HG03521 (cell line): ENCODE results near the gene SON.
"Not testable (repeated sequence)": the region's sequence is repeated elsewhere in the genome, so short reads cannot be mapped to it uniquely, and the experiment has no call there.

Experiments
- ATAC-seq: cut with Tn5 transposase; IDR thresholded peaks from one replicate; pipeline ENCODE4 v1.9.1; 2021; ENCODE audit warnings: mild to moderate bottlenecking, moderate library complexity; ENCODE audit not compliant: unreplicated experiment

The SON gene

DNA sequence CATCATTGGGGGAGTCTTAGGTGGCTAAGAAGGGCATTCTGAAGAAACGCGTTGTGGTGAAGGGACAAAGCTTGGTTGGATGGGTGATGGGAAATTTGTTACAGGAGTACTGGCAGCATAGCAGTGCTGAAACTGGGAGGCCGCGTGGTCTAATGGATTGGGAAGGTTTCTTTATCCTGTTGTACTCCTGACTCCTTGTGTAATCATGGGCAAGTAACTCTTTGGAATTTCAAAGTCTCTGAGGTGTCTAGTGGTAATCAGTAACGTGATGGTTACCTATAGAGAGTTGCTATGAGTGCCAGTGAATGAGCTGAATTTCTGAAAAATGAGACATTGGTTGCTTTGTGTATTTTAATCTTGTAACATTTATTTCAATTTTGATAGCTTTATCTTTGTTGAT lies 27.2 kb downstream of the SON start:
- ATAC-seq: no peak

DNA sequence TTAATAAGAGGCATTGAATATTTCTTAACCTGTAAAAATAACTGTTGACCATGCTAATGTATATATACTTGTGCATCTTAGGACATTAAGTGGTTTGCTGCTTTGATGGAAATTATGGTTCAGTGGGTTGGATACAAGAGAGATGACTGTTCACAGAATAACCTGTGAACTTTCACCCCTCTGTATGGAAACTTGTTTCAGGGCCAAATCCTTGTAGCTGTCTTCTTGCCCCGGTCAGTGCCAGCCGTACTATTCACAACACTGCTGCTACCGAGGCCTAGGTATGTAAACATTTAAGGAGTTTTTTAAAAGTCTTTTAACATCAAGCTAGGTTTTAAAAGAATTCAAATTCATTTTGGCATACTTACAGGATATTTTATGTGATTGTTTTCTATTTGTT lies 29.5 kb downstream of the SON start:
- no peak for ATAC-seq

DNA sequence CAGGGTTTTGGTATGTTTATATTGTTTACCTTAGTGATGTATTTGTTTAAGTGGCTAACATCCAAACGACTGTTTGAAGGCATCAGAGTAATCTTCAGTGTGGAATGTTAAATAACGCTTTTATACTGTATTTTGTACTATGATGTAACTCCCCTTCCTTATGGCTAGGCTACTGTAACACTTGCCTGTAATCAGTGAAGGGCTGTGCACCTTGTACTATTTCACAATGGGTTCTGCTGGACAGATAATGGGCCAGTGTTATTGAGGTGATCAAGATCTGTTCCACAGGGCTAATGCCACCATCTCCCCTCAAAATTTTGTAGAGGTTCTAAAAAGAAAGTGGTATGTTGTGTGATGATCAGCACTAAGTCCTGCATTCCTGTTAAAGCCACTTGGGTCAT lies 33.9 kb downstream of the SON start:
- not testable (repeated sequence) for ATAC-seq

DNA sequence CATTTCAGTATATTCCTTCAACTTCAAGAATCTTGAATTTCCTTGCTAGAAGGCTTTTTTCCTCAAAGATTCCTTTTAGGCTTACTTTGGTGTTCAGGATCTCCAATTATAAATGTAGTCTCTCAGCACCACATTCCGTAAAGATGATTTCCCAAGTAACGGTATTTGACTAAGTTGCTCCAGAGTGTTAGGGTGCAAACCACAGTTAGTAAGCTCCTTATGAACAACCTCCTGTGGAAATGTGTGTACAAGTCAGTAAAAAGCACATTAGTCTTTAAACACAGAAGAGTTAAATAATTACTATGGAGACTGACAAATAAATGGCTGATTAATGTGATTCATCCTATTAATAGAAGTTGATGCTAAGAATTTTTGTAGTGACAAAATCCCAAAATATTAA lies 35.4 kb downstream of the SON start:
- no peak for ATAC-seq

DNA sequence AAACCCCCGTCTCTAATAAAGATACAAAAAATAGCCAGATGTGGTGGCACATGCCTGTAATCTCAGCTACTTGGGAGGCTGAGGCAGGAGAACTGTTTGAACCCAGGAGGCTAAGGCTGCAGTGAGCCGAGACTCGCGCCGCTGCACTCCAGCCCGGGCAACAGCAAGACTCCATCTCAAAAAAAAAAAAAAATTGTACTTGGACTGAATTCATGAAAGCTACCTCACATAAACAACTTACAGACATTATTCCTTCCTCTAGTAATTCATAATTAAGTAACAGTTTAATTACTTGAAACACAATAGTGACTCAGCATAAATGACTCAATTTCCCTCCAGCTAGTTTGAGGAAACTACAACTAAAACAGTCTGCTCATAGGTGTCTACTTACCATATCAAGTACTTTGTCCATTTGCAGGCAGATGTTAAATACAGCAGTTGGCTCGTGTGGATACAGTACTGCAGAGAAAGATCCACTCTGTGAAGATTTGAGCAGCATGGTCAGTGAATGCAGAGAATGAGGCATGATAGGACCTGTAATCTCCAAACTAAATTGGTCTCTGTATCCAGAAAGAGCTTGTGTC lies 36.2 kb downstream of the SON start:
- ATAC-seq: no peak

DNA sequence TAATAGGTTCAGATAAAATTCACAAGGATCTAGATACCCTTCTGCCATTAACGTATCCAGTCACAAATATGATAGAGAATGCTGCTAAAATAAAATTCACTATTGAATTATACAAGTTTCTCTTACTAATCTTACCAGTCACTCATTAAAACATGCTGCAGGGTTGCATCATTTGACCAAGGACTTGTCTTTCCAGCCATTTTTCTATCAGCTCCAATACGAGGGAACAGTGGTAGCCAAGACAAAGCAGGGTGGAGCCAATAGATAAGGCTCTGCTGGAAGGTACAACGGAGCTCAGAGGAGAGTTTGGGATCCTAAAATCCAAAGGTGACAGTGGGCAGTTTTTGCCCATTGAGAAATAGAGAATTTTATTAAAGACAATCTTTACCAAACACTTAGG lies 41.6 kb downstream of the SON start:
- no peak for ATAC-seq

DNA sequence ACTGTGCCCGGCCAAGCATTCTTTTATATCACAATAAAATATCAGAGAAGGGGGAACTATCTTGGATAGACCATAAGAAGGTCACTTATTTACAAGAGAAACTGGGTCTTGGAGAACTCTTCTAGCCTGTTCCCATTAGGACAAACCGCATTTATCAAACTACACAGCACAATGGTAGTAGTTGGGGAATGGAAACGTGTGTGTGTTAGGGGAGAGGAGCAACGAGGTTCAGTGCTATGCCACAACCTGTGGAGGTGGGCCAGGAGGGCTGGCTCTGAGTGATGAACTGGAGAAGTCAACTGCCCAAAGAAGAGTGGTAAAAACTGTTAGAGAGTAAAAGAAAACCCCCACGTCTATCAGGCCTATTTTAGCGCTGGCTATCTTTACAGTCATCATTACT lies 44.1 kb downstream of the SON start:
- no peak for ATAC-seq

DNA sequence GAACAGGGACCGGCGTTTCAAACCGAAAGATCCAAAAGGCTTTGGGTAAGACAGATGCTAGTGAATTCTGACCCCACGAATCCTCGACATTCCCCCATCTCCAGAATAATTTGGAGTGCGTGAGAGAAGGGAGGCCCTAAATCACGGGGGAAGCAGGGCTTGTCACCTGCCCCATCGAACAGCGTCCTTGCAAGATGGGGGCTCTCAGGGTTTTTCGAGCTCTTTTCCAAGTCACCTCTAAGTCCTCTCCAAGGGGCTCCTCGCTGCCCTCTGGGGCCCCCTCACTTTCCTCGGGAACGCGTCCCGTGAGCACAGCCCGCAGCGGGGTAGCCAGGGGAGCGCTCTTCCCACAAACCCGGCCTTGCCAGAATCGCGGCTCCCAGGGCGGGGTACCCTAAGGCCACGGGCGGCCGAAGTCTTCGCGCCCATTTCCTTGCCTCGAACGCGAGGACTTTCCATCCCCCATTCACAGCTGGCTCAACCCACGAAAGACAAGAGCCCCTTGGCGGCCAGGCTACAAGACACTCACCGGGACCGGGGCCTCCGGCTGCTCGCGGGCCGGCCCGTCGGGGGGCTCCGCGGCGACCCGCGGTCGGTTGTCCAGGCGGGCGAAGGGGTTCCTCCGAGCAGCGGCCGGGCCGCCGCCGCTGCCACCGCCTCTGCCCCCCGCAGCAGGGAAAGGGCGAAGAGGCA lies 45.1 kb downstream of the SON start:
- peak; percentile 28 for ATAC-seq

DNA sequence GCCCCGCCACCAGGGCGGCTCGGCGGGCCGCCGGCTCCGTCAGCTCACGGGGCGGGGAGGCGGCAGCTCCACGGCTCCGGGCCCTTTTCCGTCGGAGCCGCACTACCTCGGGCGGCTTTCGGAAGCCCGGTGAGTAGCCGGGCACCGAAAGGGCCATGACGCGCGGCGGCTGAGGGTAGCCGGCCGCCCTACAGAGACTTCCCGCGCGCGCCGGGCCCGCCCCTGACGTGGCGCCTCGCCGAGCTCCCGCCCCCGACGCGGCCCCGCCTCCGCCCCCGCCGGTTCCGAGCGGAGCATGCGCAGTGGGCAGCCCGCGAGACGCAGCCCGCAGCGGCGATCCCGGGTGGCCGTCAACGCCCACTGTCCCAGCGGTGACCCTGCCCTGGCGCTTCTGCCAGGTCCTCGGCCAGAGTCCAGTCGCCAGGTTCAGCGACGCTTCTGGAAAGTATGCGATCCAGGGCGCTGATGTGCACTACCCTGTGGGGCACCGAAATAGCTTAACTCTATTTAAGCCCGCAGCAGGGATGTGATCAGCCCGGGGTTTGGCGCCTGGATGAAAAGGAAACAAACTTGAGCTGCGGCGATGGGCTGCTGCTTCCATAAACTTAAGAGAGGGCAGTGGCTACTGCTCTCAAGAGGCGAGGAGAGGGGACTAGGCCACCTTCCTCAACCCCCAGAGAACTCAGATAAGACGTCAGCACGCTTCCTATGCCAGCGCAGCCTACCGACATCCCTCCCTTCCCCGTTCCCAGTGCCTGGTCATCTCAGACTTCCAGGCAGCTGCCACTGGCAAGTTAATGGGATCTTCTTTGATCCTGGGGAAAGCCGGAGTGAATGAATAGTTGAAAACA lies 45.9 kb downstream of the SON start, which contains the start of gene DONSON:
Gene DONSON, minus strand, starts transcription at position 200 of the 851 bp plus-strand sequence. Its CDS starts 43 bp downstream, at position 157.
- ATAC-seq: peak; percentile 89

DNA sequence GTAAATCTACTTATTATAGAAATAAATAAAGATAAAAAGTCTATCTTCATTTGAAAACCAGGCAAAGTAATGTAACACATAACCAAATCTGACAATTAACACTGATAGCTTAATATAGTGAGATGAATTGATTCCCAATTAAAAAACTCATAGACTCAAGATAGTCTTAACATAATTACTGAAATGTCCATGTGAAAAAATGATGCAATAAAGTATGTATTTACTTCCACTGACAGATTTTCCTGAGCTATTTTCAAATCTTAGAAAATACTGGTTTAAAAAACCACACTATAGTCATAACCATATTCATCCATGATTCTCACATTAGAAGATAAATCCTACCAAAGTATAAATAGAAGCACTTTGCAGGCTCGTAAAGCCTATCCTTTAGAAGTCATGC lies 55.2 kb downstream of the SON start:
- ATAC-seq: no peak

DNA sequence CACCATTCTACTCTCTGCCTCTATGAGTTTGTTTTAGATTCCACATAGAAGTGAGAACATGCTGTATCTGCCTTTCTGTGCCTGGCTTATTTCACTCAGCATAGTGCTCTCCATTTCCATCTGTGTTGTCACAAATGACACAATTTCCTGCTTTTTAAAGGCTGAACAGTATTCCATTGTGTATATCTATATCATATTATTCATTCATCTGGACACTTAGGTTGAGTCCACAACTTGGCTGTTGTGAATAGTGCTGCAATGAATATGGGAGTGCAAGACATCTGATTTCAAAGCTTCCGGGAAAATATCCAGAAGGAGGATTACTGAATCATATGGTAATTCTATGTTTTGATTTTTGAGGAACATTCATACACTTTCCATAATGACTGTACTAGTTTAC lies 65.7 kb downstream of the SON start:
- no peak for ATAC-seq

DNA sequence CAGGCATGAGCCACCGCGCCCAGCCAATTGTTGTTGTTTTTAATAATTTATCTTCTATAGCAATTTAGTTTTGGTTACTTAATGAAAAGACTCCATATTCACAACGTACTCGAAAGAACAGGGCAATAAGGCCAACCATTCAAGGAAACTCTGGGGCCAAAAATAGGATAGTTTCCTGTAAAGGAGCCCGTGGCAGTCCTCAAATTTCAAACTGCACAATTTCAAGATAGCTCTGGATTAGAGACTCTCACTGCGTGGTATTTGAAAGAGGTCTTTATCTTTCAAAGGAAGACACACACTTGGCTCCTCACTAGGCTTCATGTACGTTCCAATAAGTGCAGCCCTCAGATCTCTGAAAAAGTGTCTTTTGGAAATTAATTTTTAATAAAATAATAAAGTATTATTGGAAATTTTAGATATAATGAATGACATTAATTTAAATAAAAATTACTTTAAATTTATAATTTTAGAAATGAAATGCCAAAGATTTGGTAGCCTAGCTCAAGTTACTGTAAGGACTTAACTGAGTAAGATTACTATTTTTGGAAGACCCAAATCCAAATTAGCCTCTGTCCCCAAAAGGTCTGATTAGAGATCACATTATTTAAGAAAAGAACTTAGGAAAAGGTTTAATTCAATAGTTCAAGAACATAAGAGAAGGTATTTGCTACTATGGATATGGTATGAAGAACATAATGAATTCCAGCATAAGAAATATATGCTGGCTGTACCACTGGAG lies 68.3 kb downstream of the SON start:
- ATAC-seq: no peak

DNA sequence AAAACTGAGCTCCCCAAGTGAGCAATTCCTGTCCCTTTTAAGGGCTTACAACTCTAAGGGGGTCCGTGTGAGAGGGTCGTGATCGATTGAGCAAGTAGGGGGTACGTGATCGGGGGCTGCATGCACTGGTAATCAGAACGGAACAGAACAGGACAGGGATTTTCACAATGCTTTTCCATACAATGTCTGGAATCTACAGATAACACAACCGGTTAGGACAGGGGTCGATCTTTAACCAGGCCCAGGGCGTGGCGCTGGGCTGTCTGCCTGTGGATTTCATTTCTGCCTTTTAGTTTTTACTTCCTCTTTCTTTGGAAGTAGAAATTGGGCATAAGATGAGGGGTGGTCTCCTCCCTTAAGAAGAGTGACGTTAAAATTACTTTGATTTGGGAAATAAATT lies 74.7 kb downstream of the SON start:
- not testable (repeated sequence) for ATAC-seq

DNA sequence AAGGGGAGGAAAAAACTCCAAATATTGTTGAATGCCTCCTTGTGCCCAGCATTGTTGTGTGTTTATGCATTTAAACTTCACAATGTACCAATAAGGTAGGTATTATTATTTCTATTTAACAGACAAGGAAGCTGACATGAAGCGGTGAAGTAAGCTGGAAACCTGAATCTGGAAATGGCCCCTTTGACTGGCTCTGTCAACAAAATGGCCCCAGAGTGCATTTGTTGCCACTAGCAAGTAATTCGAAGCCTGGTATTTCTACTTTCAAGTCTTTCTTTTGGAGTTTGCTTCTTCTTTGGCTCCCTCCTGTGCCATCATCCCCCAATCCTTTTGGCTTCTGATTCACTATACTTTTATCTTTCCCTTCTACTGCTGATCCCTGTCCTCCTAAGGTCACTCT lies 75.6 kb downstream of the SON start:
- ATAC-seq: no peak

DNA sequence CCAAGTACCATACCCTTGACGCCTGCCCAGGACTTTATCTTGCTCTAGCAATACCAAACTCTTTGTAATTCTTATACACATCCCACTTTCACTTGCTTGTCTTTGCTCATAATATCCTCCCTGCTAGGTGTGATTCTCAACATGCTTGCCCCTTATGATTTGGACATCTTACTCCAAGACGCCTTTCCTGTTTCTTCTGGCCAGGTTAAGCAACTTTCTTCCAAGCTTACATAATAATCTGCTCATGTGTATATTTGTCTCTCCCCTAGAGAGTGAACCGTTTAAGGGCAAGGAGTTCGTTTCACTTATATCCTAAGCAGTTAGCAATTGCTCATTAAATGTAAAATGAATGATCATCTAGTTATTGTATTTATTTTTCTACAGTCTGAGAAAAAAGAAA lies 76.9 kb downstream of the SON start:
- ATAC-seq: no peak

DNA sequence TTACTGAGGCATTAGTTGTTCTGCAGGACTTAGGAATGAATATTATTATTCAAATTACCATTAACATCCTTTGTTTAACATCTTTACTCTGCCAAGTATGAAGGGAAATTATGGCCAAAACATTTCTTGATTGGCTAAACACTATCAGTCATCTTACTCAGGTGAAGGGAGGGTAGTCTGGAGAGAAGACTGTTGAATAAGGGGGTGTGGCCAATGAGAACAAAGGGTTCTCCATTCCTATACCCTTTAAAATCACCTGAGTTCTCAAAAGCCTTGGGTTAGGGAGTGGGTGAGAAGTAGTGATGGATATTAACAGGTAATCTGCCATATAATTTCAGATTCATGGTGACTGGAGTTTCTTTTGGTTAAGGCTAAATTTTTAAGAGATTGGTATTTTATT lies 79.4 kb downstream of the SON start:
- ATAC-seq: no peak

DNA sequence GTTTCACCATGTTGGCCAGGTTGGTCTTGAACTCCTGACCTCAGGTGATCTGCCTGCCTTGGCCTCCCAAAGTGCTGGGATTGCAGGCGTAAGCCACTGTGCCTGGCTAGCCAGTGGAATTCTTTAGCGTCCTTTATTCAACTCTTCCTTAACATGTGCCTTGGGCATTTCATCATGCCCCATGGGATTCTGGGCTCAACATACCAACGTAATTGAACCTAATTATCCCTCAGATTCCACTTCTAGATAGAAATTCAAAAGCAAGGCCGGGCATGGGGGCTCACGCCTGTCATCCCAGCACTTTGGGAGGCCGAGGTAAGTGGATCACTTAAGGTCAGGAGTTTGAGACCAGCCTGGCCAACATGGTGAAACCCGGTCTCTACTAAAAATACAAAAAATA lies 83.3 kb downstream of the SON start:
- ATAC-seq: not testable (repeated sequence)
